ENCODE results near the gene CENPX. TPM values are rescaled to one million over a fixed set of nuclear protein-coding genes. Genes with fewer than 3 reads are reported as not detected.

CENPX gene
- polyA plus RNA-seq, 1 experiment: 57.0 TPM

DNA sequence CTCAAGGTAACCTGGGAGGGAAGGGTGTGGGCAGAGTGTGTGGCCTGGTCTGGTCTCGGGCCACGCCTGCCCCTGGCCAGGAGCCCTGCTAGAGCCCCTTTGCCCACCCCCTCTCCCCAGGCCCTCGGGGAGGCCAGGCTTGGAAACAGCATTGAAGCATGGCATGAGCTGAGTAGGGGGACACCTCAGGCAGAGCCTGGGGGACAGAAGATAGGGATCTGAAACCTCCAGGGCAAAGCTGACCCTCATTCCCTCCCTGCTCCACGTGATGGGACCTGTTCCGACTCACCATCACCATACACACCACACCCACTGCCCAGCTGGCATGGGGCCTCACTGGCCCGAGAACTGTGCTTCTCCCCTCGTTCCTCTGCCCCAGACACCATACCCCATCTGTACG lies 26.4 kb upstream of the CENPX start:
- CTCF ChIA-PET: interaction anchor here (2.9 kb wide), 1 partner anchor 12 kb away, joined by 23 read pairs; the partner anchor contains the start of gene DCXR
- no peak for DNase-seq (ENCODE audit: low read depth)
- TF ChIP-seq, protein P1, sequence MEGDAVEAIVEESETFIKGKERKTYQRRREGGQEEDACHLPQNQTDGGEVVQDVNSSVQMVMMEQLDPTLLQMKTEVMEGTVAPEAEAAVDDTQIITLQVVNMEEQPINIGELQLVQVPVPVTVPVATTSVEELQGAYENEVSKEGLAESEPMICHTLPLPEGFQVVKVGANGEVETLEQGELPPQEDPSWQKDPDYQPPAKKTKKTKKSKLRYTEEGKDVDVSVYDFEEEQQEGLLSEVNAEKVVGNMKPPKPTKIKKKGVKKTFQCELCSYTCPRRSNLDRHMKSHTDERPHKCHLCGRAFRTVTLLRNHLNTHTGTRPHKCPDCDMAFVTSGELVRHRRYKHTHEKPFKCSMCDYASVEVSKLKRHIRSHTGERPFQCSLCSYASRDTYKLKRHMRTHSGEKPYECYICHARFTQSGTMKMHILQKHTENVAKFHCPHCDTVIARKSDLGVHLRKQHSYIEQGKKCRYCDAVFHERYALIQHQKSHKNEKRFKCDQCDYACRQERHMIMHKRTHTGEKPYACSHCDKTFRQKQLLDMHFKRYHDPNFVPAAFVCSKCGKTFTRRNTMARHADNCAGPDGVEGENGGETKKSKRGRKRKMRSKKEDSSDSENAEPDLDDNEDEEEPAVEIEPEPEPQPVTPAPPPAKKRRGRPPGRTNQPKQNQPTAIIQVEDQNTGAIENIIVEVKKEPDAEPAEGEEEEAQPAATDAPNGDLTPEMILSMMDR (IDR thresholded peaks at IDR 0.05; ENCODE audit: insufficient read depth, low read depth, low read length): no peak
- Histone ChIP-seq H3K4me3 (ENCODE audit: low read depth, low read length) (no peak overlapping the region), H3K27me3 (ENCODE audit: control insufficient read depth, insufficient read depth, low read length) (no peaks in the 10 kb centered on the region), H3K36me3 (ENCODE audit: control insufficient read depth, insufficient read depth, low read length) (peaks cover 28% of the 10 kb centered on the region)
- POLR2A ChIA-PET: no interaction called here

DNA sequence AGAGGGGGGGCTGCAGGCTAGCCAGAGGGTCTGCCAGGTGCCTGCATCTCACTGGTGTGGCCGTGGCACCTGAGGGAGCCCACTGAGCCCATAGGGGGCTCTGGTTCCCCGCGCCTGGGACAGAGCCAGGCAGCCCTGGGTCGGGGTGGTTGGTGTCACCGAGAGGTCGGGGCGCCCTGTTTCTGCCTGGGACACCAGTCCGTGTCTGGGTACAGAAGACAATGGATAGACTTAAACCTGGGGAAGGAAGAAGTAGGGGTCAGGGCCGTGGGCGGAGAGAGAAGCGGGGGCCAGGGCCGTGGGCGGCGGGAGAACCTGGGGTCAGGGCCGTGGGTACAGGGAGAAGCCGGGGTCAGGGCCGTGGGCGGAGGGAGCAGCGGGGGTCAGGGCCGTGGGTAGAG lies 25.9 kb upstream of the CENPX start:
- CTCF ChIA-PET: interaction anchor here (2.9 kb wide), 1 partner anchor 11 kb away, joined by 23 read pairs; the partner anchor contains the start of gene DCXR
- POLR2A ChIA-PET: no interaction called here
- peaks cover 23% of the 10 kb centered on the region for H3K36me3 ChIP-seq (ENCODE audit: control insufficient read depth, insufficient read depth, low read length)

DNA sequence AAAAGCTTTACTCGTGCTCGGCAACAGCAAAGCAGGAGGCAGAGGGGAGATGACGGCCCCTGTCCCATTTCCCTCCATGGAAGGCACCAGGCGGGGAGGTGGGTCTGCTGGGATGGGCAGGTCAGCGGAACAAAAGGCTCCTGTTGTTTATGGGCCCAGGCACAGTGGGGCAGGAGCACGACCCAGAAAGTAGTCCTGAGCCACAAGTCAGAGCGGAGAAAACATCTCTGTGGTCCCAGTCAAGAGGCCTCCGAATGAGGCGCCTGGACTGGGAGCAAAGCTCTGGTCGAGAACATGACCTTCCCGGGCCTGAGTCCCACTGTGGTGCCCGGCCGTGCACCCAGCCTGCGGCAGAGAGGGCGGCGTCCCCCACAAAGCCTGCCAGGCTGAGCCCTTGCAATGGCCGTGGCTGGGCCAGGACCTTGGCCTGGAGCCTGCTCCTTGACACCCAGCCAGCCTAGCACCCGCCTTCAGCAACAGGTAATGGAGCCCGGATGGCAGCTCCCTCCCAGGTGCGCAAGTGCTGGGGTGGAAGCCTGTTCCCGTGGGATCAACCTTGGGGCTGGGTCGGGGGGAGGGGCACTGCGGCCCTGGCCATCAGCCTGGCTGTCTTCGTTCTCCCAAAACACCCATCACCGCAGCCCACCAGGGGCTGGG lies 25.4 kb upstream of the CENPX start:
- H3K27me3 ChIP-seq (ENCODE audit: control insufficient read depth, insufficient read depth, low read length): no peaks in the 10 kb centered on the region
- DNase-seq (ENCODE audit: low read depth): no peak
- POLR2A ChIA-PET: no interaction called here
- CTCF ChIA-PET: interaction anchor here (0.6 to 1.9 kb wide), 2 partner anchors 10 to 110 kb away, joined by 3 to 5 read pairs; partner anchors contain the start of gene DCXR
- no peak overlapping the region for H3K4me3 ChIP-seq (ENCODE audit: low read depth, low read length)
- TF ChIP-seq, protein P1 (IDR thresholded peaks at IDR 0.05; ENCODE audit: insufficient read depth, low read depth, low read length): no peak
- peaks cover 20% of the 10 kb centered on the region for H3K36me3 ChIP-seq (ENCODE audit: control insufficient read depth, insufficient read depth, low read length)

More for the DNA sequence above, 25.9 kb upstream of the CENPX start:
- Histone ChIP-seq H3K4me3 (ENCODE audit: low read depth, low read length) (no peak overlapping the region), H3K27me3 (ENCODE audit: control insufficient read depth, insufficient read depth, low read length) (no peaks in the 10 kb centered on the region)
- no peak for DNase-seq (ENCODE audit: low read depth)
- TF ChIP-seq, protein P1 (IDR thresholded peaks at IDR 0.05; ENCODE audit: insufficient read depth, low read depth, low read length): no peak

DNA sequence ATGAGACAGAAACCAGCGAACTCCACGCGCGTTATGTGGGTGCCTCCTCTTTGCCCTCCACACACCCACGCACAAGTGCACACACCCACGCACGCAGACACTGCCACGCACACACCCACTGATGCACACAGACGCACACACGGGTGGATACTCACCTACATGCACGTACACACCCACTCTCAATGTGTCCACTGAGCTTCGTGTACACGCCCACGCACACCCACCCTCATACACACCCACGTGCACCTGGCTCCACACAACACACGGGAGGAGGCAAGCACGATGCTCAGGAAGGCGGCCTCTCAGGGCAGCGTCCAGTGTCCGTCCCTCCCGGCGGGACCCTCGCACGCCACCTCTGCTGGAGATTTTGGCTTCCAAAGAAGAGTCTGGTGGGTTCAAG lies 24.7 kb upstream of the CENPX start:
- Histone ChIP-seq H3K36me3 (ENCODE audit: control insufficient read depth, insufficient read depth, low read length) (peaks cover 20% of the 10 kb centered on the region), H3K27me3 (ENCODE audit: control insufficient read depth, insufficient read depth, low read length) (no peaks in the 10 kb centered on the region), H3K4me3 (ENCODE audit: low read depth, low read length) (no peak overlapping the region)
- no peak for DNase-seq (ENCODE audit: low read depth)
- ChIA-PET POLR2A (no interaction called here), CTCF (interaction anchor here (0.6 to 1.9 kb wide), 2 partner anchors 10 to 111 kb away, joined by 3 to 5 read pairs; partner anchors contain the start of gene DCXR)
- TF ChIP-seq, protein P1 (IDR thresholded peaks at IDR 0.05; ENCODE audit: insufficient read depth, low read depth, low read length): no peak

DNA sequence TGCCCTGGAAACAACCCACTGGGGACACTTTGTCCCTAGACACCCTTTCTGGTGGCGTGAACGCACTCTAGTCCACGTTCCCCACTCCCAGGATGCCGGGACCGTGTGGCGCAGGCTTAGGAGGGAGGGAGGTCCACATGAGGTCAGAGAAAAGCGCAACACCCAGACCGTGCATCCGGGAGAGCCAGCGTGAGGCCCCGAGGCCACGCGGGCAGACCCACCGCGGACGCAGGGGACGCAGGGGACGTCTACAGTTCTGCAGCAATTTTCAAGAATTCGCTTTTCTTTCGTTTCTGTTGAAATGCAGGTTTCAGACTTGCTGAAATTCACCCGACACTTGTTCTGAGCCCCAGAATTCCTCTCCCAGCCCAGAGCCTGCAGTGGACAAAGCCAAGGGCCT lies 24.2 kb upstream of the CENPX start:
- Histone ChIP-seq H3K27me3 (ENCODE audit: control insufficient read depth, insufficient read depth, low read length) (no peaks in the 10 kb centered on the region), H3K36me3 (ENCODE audit: control insufficient read depth, insufficient read depth, low read length) (peaks cover 20% of the 10 kb centered on the region), H3K4me3 (ENCODE audit: low read depth, low read length) (no peak overlapping the region)
- TF ChIP-seq, protein P1 (IDR thresholded peaks at IDR 0.05; ENCODE audit: insufficient read depth, low read depth, low read length): no peak
- CTCF ChIA-PET: interaction anchor here (1.9 kb wide), 1 partner anchor 9 kb away, joined by 5 read pairs; the partner anchor contains the start of gene DCXR
- POLR2A ChIA-PET: no interaction called here
- no peak for DNase-seq (ENCODE audit: low read depth)
